ENCODE results near the gene PAAF1.

GRCh38 chr11:73977856-73978519, 101.2 kb downstream of the PAAF1 start:
- TF ChIP-seq POLR2A (IDR thresholded peaks at IDR 0.05; ENCODE audit: low read length) (no peak), GATA1 (IDR thresholded peaks at IDR 0.05; ENCODE audit: low read depth, low read length) (no peak)
